GM12878 (cell line): ENCODE data around the gene MEP1A. TPM values are rescaled to one million over a fixed set of nuclear protein-coding genes. Genes with fewer than 3 reads are reported as not detected.

ENCODE experiments used
- ATAC-seq: fragments of 200-7000 bp; cut with Tn5 transposase; 3 replicates; pipeline ENCODE4 v1.9.1; 2020; ENCODE audit warnings: mild to moderate bottlenecking, moderate library complexity
- BruUV-seq: library from RNA; stranded (reverse); fragments of 400-500 nt; replicated peaks from 2 replicates; lab custom pipeline; 2021; lab: Mats Ljungman, UMichigan
- CTCF ChIA-PET: fragments of 300-600 bp; sonication (Branson Sonifier 250); formaldehyde crosslinking; extraction: SDS; loops from one replicate; lab custom pipeline; 2021; ENCODE audit warnings: inconsistent platforms; lab: Yijun Ruan, JAX
- POLR2A ChIA-PET: fragments of 350-600 bp; formaldehyde crosslinking; extraction: SDS; loops from one replicate; lab custom pipeline; 2021; ENCODE audit warnings: inconsistent platforms; lab: Charles Lee
- RAD21 ChIA-PET: fragments of 300-600 bp; sonication (Branson Sonifier 250); formaldehyde crosslinking; loops from one replicate; lab custom pipeline; 2023; ENCODE audit warnings: antibody characterized with exemption; ENCODE audit not compliant: unreplicated experiment; lab: Charles Lee
- SMC1A ChIA-PET: fragments of 300-600 bp; sonication (Branson Sonifier 250); formaldehyde crosslinking; loops from one replicate; lab custom pipeline; 2023; ENCODE audit not compliant: unreplicated experiment, uncharacterized antibody; lab: Charles Lee
- DNase-seq: peaks from one replicate; pipeline ENCODE4 v3.0.0-alpha.2; 2011; ENCODE audit warnings: low read depth, low spot score
- FAIRE-seq: peaks from 3 replicates; lab custom pipeline; 2011; peaks lifted over from hg19 to GRCh38; lab: Jason Lieb, UNC
- H2AFZ ChIP-seq: 2 replicates; pipeline ENCODE4 v1.6.0; 2011; ENCODE audit warnings: low read depth, low read length, control low read depth; ENCODE audit not compliant: control insufficient read depth
- H3K27ac ChIP-seq: 2 replicates; pipeline ENCODE4 v1.5.1; 2011; ENCODE audit warnings: control low read depth; ENCODE audit not compliant: control insufficient read depth, insufficient read depth
- H3K27me3 ChIP-seq, 2 experiments: replicated peaks in 1 of 2; 2 replicates each; pipeline versions ENCODE4 v1.6.0 to v1.6.1; 2011; ENCODE audit warnings: low read length in 1 of 2; ENCODE audit not compliant: control insufficient read depth in 2 of 2, insufficient read depth in 2 of 2
- H3K36me3 ChIP-seq, 2 experiments: 2 replicates each; pipeline ENCODE4 v1.5.1; 2011; ENCODE audit warnings: low read length in 1 of 2; ENCODE audit not compliant: control insufficient read depth in 2 of 2, insufficient read depth in 2 of 2
- H3K4me1 ChIP-seq: 2 replicates; pipeline ENCODE4 v1.6.1; 2011; ENCODE audit warnings: mild to moderate bottlenecking, low read length, moderate library complexity, mixed read lengths; ENCODE audit not compliant: control insufficient read depth, insufficient read depth
- H3K4me2 ChIP-seq: 2 replicates; pipeline ENCODE4 v1.6.0; 2011; ENCODE audit warnings: control low read depth; ENCODE audit not compliant: control insufficient read depth, insufficient read depth
- H3K4me3 ChIP-seq: fragments of 200-600 bp; sonication (generic); 2 replicates; pipeline ENCODE4 v1.5.1; 2016
- H3K79me2 ChIP-seq: 2 replicates; pipeline ENCODE4 v1.6.0; 2011; ENCODE audit warnings: low read length; ENCODE audit not compliant: control insufficient read depth, insufficient read depth
- H3K9ac ChIP-seq: 2 replicates; pipeline ENCODE4 v1.8.0; 2011; ENCODE audit warnings: low read length, control low read depth, mixed read lengths; ENCODE audit not compliant: control insufficient read depth, insufficient read depth
- H3K9me3 ChIP-seq: replicated peaks from 3 replicates; pipeline ENCODE4 v1.5.1; 2011; ENCODE audit warnings: mild to moderate bottlenecking, low read length; ENCODE audit not compliant: control insufficient read depth, insufficient read depth
- H4K20me1 ChIP-seq: 2 replicates; pipeline ENCODE4 v1.6.0; 2011; ENCODE audit not compliant: control insufficient read depth, insufficient read depth
- ASH2L ChIP-seq: fragments of 300-600, 200-600 bp; sonication (generic); IDR thresholded peaks from 2 replicates; pipeline ENCODE4 v1.6.1; 2017; ENCODE audit warnings: low read depth, mild to moderate bottlenecking, borderline replicate concordance
- ATF3 ChIP-seq: IDR thresholded peaks from 2 replicates; pipeline ENCODE4 v1.6.1; 2011; ENCODE audit warnings: low read depth, mild to moderate bottlenecking, low read length, moderate library complexity, borderline replicate concordance; ENCODE audit errors: extremely low read depth
- GABPA ChIP-seq: IDR thresholded peaks from 2 replicates; pipeline ENCODE4 v1.6.1; 2014; ENCODE audit warnings: antibody characterized with exemption, low read depth, mild to moderate bottlenecking, inconsistent platforms
- KLF5 ChIP-seq: fragments of 450-650 bp; IDR thresholded peaks from 2 replicates; pipeline ENCODE4 v1.6.1; 2014; ENCODE audit warnings: mild to moderate bottlenecking; ENCODE audit not compliant: partially characterized antibody
- LARP7 ChIP-seq: fragments of 450-650 bp; IDR thresholded peaks from 2 replicates; pipeline ENCODE4 v1.6.1; 2017; ENCODE audit warnings: mild to moderate bottlenecking
- MEF2B ChIP-seq: fragments of 450-650 bp; IDR thresholded peaks from 2 replicates; pipeline ENCODE4 v1.6.1; 2018; ENCODE audit warnings: mild to moderate bottlenecking, moderate library complexity; ENCODE audit not compliant: partially characterized antibody, poor library complexity, severe bottlenecking
- MYB ChIP-seq: fragments of 150-350 bp; IDR thresholded peaks from 2 replicates; pipeline ENCODE4 v1.6.1; 2014; ENCODE audit warnings: mild to moderate bottlenecking, low read depth, low read length, borderline replicate concordance
- MYC ChIP-seq: IDR thresholded peaks from 2 replicates; pipeline ENCODE4 v1.6.1; 2011; ENCODE audit warnings: mild to moderate bottlenecking, low read length, moderate library complexity, inconsistent platforms; ENCODE audit not compliant: insufficient read depth, insufficient replicate concordance, insufficient read length, severe bottlenecking
- POLR2AphosphoS2 ChIP-seq: IDR thresholded peaks from 2 replicates; pipeline ENCODE4 v1.6.1; 2011; ENCODE audit warnings: low read depth, mild to moderate bottlenecking, low read length, improper control_type of control experiment, moderate library complexity
- RB1 ChIP-seq: fragments of 450-650 bp; formaldehyde crosslinking; IDR thresholded peaks from 2 replicates; pipeline ENCODE4 v1.6.1; 2017; ENCODE audit warnings: mild to moderate bottlenecking, borderline replicate concordance
- SPI1 ChIP-seq: IDR thresholded peaks from 2 replicates; pipeline ENCODE4 v1.6.1; 2011; ENCODE audit warnings: low read depth, mild to moderate bottlenecking, low read length, moderate library complexity, borderline replicate concordance; ENCODE audit not compliant: insufficient read depth
- SREBF1 ChIP-seq: IDR thresholded peaks from 2 replicates; pipeline ENCODE4 v1.6.1; 2012; ENCODE audit warnings: mild to moderate bottlenecking, low read length
- YY1 ChIP-seq: IDR thresholded peaks from 2 replicates; pipeline ENCODE4 v1.6.1; 2011; ENCODE audit warnings: low read depth, mild to moderate bottlenecking, low read length
- ZBTB33 ChIP-seq: fragments of 450-650 bp; IDR thresholded peaks from 2 replicates; pipeline ENCODE4 v1.6.1; 2017; ENCODE audit warnings: mild to moderate bottlenecking
- ZZZ3 ChIP-seq: IDR thresholded peaks from 2 replicates; pipeline ENCODE4 v1.6.1; 2011; ENCODE audit warnings: low read depth; ENCODE audit not compliant: control insufficient read depth, insufficient read length
- WGBS: methylation state at CpG from one replicate; pipeline ENCODE4 v1.1.6; 2016; ENCODE audit warnings: low lambda C conversion rate; ENCODE audit not compliant: insufficient replicate concordance, insufficient coverage; ENCODE audit errors: missing lambda C conversion rate; 5-methylcytosine and 5-hydroxymethylcytosine counted together
- in situ Hi-C: fragments of 300-500 bp; cut with MboI; formaldehyde crosslinking; loops from 9 replicates; pipeline ENCODE4 v1.14.3; 2018; ENCODE audit warnings: mixed read lengths
- intact Hi-C: fragments of 100-400 bp; cut with micrococcal nuclease; formaldehyde crosslinking; loops from one replicate; pipeline ENCODE4 v1.14.2; 2022; ENCODE audit not compliant: unreplicated experiment
- polyA plus RNA-seq, 11 experiments: library from polyadenylated mRNA; depleted of rRNA in 4 of 11; unstranded in 6 of 11; stranded (reverse) in 5 of 11; fragments of >200 nt; fragmentation: Nextera tagmentation in 4 of 11; fragmentation: Illumina TruSeq in 1 of 11; extraction: Ambion mirVana in 4 of 11; extraction: Trizol in 1 of 11; gene quantifications; 1 replicate in 1 of 11; 2 replicates in 10 of 11; pipeline versions ENCODE4 v1.2.1 to v1.2.3, GENCODE V29; 2011 to 2016; ENCODE audit warnings: inconsistent platforms in 2 of 11, missing spikeins in 2 of 11, low read depth in 1 of 11
- total RNA-seq, 4 experiments: library from RNA; depleted of rRNA in 3 of 4; stranded (reverse); fragments of >200 nt in 3 of 4; fragmentation: Illumina TruSeq in 1 of 4; extraction: Trizol in 1 of 4; gene quantifications; 2 replicates each; pipeline versions ENCODE4 v1.2.1 to v1.2.3, GENCODE V29; 2013 to 2021
- TF ChIP-seq, protein P1 (sequence below): IDR thresholded peaks from 2 replicates; pipeline ENCODE4 v1.6.1; 2011; ENCODE audit warnings: borderline replicate concordance, low read depth, mild to moderate bottlenecking, moderate library complexity, low read length; ENCODE audit not compliant: insufficient read depth, poor library complexity, severe bottlenecking

Gene MEP1A
- total and polyA plus RNA-seq, 10 of the 15 experiments (the other 5 are each of a cell fraction or from before 2014, with no cell fraction given) = not detected

DNA sequence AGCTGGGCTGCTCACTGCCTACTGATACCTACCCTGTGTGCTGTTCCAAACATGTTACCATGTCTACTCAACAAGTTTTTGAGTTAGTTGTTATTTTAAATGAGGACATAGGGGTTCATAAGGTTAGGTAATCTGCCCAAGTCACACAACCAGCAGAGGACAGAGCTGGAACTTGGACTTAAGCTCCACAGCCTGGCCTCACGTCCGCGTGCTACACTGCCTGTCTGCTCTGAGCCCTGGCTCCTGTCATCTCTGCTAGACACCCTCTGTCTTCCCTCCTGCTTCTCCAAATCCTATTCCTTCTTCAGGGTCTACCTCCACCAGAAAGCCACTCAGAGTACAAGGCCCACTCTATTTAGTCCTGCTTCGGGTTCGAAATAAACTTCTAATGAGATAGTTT is 28.2 kb upstream of the MEP1A start:
- no peak overlapping the region for H3K9ac ChIP-seq
- no peak overlapping the region for H3K27ac ChIP-seq
- intact Hi-C loops (no loop called here), in situ Hi-C loops (no loop called here)
- no peaks in the 10 kb centered on the region for H3K4me1 ChIP-seq
- H3K36me3 ChIP-seq = no peaks in the 10 kb centered on the region
- FAIRE-seq = no peak
- H3K4me2 ChIP-seq = no peak overlapping the region
- ChIA-PET CTCF (interaction anchor here (1.0 kb wide), 1 partner anchor 17 kb away, joined by 3 read pairs; no protein-coding TSS in a partner anchor), SMC1A (no interaction called here), RAD21 (no interaction called here), POLR2A (no interaction called here)
- H3K79me2 ChIP-seq = no peaks in the 10 kb centered on the region
- WGBS = 59% methylated on average over 5 of the region's 5 CpGs
- H3K9me3 ChIP-seq = no peaks in the 10 kb centered on the region
- no peaks in the 10 kb centered on the region for H3K27me3 ChIP-seq
- H4K20me1 ChIP-seq = no peaks in the 10 kb centered on the region
- no peak overlapping the region for H3K4me3 ChIP-seq
- TF ChIP-seq SREBF1 (no peak), MEF2B (no peak), ATF3 (no peak), MYC (no peak), RB1 (no peak), KLF5 (no peak), ZBTB33 (no peak), SPI1 (no peak), YY1 (no peak), POLR2AphosphoS2 (no peak), MYB (no peak), LARP7 (no peak), GABPA (no peak), ZZZ3 (no peak), ASH2L (no peak)
- TF ChIP-seq, protein P1, sequence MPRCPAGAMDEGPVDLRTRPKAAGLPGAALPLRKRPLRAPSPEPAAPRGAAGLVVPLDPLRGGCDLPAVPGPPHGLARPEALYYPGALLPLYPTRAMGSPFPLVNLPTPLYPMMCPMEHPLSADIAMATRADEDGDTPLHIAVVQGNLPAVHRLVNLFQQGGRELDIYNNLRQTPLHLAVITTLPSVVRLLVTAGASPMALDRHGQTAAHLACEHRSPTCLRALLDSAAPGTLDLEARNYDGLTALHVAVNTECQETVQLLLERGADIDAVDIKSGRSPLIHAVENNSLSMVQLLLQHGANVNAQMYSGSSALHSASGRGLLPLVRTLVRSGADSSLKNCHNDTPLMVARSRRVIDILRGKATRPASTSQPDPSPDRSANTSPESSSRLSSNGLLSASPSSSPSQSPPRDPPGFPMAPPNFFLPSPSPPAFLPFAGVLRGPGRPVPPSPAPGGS = no peak
- no TSS peak for BruUV-seq
- no peak for DNase-seq
- H2AFZ ChIP-seq = no peak overlapping the region
- no peak for ATAC-seq
